NCI-H1092 treated with DMSO at 0.1 percent for 48 hours (cell line): ENCODE data around the gene CERS6.
"Not testable (repeated sequence)": the region's sequence is repeated elsewhere in the genome, so short reads cannot be mapped to it uniquely, and the experiment has no call there.

Experiments used
- DNase-seq: peaks from one replicate; lab custom pipeline; 2025; lab: John Stamatoyannopoulos, UW

Gene CERS6

GRCh38 chr2:168501466-168502065 is 45.5 kb downstream of the CERS6 start:
- no peak for DNase-seq

DNA sequence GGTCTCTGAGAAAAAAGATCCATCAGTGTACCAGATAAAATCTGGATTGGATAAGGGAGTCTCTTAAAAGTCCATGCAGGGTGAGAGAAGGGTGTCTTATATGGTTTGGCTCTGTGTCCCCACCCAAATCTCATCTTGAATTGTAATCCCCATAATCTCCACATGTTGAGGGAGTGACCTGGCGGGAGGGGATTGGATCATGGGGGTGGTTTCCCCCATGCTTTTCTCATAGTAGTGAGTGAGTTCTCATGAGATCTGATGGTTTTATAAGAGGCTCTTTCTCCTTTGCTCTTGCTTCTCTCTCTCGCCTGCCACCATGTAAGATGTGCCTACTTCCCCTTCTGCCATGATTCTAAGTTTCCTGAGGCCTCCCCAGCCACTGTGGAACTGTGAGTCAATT is 46.8 kb downstream of the CERS6 start:
- DNase-seq, result not testable (repeated sequence)

- no peak for DNase-seq
These were observed 47.8 kb downstream of the CERS6 start for GRCh38 chr2:168503901-168504300.

- no peak for DNase-seq
These were observed 48.3 kb downstream of the CERS6 start for GRCh38 chr2:168504323-168504722.

DNA sequence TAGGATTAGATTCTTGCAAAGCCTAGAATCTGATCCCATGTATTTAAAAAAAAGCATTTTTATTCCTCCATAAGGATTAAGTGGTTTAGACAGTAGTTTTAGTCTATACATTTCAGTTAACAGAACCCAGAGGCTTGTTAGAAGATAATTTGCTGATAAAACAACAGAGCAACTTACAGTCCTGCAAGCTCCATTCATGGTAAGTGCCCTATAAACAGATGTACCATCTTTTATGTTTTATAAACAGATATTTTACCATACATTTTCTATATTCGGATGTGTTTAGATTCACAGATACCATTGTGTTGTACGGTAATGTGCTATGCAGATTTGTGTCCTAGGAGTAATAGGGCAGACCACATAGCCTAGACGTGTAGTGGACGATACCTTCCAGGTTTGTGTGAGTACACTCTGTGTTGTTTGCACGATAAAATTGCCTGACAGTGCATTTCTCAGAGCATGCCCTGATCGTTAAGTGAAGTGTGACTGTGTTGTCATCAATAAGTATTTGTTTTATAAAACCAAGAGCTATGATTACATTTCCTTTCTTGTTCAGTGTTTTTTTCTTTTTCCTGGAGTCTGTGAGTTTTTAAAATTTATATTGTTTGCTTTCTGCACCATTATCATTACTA is 54.2 kb downstream of the CERS6 start:
- DNase-seq, result no peak

DNA sequence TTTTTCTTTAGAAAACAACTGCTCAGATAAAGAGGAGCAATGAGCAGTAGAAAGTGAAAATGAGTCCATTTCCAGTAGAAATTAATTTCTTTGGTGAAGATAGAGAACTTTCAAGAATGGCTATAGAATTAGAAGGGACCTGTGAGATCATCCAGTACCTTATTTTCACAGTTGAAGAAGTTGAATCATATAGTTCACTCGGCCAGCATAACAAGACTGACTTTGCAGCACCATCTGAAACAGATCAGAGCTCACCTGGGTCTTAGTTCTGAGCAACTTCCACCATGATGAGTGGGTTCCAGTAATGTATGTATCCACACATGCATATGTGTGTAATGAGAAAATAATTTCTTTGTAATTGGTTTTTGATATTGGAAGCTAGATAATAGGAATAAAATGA is 58.6 kb downstream of the CERS6 start:
- no peak for DNase-seq

DNA sequence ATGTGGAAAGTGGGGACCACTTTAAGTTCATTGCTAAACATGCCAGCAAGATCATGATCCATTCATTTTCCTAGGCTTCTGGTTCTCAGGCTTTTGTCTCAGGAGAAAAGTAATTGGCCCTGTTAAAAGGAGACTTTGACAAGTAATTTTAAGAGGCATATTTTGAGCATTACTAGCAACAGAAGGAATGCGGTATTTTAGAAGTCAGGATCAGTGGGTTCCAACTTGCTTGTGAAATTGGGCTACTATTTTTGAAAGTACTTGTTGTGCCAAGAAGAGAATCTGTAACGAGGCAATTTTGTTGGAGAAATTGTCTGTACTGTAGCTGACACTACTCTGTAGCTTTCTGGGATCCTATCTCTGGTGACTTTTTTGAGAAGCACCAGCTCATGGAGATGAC is 59.4 kb downstream of the CERS6 start:
- DNase-seq, result no peak

DNA sequence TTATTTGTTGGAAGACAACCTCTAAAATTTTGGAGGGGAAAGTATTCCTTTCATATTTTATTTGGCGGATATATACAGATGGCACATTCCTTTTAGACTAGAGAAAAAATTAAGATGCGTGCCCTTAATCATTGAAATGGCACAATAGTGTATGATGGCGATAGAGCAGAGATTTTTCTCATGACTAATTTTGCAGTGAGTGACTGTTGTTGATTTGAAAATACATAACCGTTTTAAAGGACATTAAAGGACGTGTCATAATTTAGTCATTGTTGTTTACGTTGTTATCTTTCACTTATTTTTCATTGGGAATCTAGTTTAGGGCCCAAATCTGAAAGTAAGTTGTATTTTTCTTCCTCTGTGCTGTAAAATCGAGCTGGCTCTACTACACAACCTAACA is 61.7 kb downstream of the CERS6 start:
- DNase-seq, result no peak

GRCh38 chr2:168518555-168519066 is 62.5 kb downstream of the CERS6 start:
- DNase-seq, result no peak

GRCh38 chr2:168519534-168520308 is 63.6 kb downstream of the CERS6 start:
- no peak for DNase-seq

- DNase-seq, result no peak
These were observed 65.1 kb downstream of the CERS6 start for GRCh38 chr2:168521053-168521741.

- no peak for DNase-seq
These were observed 66.4 kb downstream of the CERS6 start for GRCh38 chr2:168522446-168522845.

DNA sequence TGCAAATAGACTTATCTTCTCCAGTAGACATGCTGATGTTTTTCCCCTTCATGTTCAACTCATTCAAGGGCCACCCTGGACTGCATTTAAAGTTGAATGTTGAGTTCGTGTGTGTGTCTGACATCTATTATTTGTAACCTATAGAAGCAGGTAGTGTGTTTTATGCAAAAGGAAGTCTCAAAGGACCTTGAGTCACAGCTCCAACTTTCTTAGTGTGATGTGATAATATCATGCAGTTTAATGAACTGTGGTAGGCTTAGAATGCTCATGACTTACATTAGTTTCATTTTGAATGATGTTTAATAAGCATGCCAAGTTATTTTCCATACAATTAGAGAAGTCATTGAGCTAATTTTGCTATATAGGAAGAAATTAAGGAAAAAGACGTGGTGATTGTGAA is 67.9 kb downstream of the CERS6 start:
- no peak for DNase-seq

- DNase-seq, result no peak
These were observed 68.9 kb downstream of the CERS6 start for GRCh38 chr2:168525020-168525419.

GRCh38 chr2:168525716-168526446 is 69.8 kb downstream of the CERS6 start:
- DNase-seq, result no peak

- DNase-seq, result peak; percentile 13
These were observed 70.6 kb downstream of the CERS6 start for GRCh38 chr2:168526641-168527040.

DNA sequence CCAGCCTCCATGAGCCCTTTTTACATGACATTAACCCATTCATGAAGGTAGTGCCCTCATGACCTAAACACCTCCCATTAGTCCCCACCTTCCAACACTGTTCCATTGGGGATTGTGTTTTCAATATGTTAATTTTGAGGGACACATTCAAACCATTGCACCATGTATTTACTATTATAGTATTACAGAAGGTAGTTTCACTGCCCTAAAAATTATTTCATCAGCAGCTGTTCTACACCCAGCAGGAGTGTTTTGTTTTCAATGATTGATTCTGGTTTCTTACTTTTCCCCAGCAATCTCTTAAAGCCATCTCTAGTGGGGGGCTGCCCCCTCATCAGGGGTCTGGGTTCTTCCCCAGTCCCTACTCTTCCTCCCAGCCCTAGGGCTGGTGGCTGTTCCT is 71.9 kb downstream of the CERS6 start:
- DNase-seq, result no peak

DNA sequence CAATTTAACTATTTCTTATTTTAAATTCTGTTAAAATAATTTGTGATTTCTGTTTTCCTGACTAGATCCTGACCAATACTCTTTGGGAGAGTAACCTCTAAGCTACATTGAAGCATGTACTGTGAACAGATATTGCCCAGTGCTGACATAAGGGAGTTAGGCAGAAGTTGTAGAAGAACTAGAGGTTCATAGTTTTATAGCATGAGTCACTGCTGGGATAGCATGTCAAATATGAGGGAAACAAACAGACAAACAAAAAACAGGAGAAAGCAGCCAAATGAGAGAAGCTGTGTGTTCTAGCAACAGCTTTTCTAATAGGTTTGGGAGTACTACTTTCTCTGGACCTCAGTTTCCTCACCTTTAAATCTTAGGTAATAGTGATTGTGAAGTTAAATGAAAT is 72.4 kb downstream of the CERS6 start:
- no peak for DNase-seq

GRCh38 chr2:168529054-168529833 is 73.2 kb downstream of the CERS6 start:
- DNase-seq, result no peak

- no peak for DNase-seq
These were observed 74.0 kb downstream of the CERS6 start for GRCh38 chr2:168529900-168530561.
